Common myeloid progenitor, CD34-positive (primary cell): Measurements from ENCODE around the gene SLC26A1.

Experiments
- CTCF ChIA-PET: fragments of 350-600 bp; sonication (Branson Sonifier 250); formaldehyde crosslinking; loops from one replicate; lab custom pipeline; 2021; ENCODE audit warnings: antibody characterized with exemption; lab: Charles Lee
- POLR2A ChIA-PET: fragments of 350-600 bp; sonication (Branson Sonifier 250); formaldehyde crosslinking; loops from one replicate; lab custom pipeline; 2021; ENCODE audit warnings: antibody characterized with exemption; lab: Charles Lee
- DNase-seq, 3 donors: peaks; one replicate each; pipeline versions ENCODE4 v3.0.0 to v3.0.0-alpha.2; 2013
- H3K27ac ChIP-seq, 2 experiments: 1 replicate in 1 of 2; 2 replicates in 1 of 2; pipeline ENCODE4 v1.7.0; 2013; ENCODE audit warnings: inconsistent platforms in 2 of 2, low read length in 2 of 2, mild to moderate bottlenecking in 2 of 2, low read depth in 1 of 2, moderate library complexity in 1 of 2; ENCODE audit not compliant: severe bottlenecking in 2 of 2, insufficient read depth in 1 of 2, poor library complexity in 1 of 2
- H3K27me3 ChIP-seq, 5 experiments: replicated peaks in 2 of 5; 1 replicate in 3 of 5; 2 replicates in 2 of 5; pipeline versions ENCODE4 v1.6.1 to v1.7.0; 2013; ENCODE audit warnings: low read length in 4 of 5, mild to moderate bottlenecking in 2 of 5, moderate library complexity in 2 of 5, inconsistent platforms in 1 of 5; ENCODE audit not compliant: insufficient read depth in 5 of 5, control insufficient read depth in 4 of 5
- H3K36me3 ChIP-seq, 4 experiments: 1 replicate in 2 of 4; 2 replicates in 2 of 4; pipeline versions ENCODE4 v1.6.1 to v1.7.0; 2013; ENCODE audit warnings: low read length in 3 of 4, control low read depth in 1 of 4, mild to moderate bottlenecking in 1 of 4; ENCODE audit not compliant: control insufficient read depth in 4 of 4, insufficient read depth in 4 of 4
- H3K4me1 ChIP-seq, 4 experiments: 1 replicate in 3 of 4; 2 replicates in 1 of 4; pipeline versions ENCODE4 v1.6.1 to v1.7.1; 2013; ENCODE audit warnings: low read length in 3 of 4, mild to moderate bottlenecking in 3 of 4, control low read depth in 1 of 4, inconsistent platforms in 1 of 4, moderate library complexity in 1 of 4; ENCODE audit not compliant: control insufficient read depth in 4 of 4, insufficient read depth in 4 of 4; ENCODE audit errors: control extremely low read depth in 1 of 4
- H3K4me3 ChIP-seq, 7 experiments: 1 replicate in 4 of 7; 2 replicates in 3 of 7; pipeline versions ENCODE4 v1.5.1 to v1.7.0; 2013; ENCODE audit warnings: mild to moderate bottlenecking in 7 of 7, low read length in 6 of 7, moderate library complexity in 6 of 7, inconsistent platforms in 2 of 7, low read depth in 2 of 7, control low read depth in 1 of 7; ENCODE audit not compliant: insufficient read depth in 4 of 7, control insufficient read depth in 1 of 7; ENCODE audit errors: extremely low read depth in 1 of 7
- H3K9me3 ChIP-seq, 5 experiments: 1 replicate in 4 of 5; 2 replicates in 1 of 5; pipeline versions ENCODE4 v1.6.1 to v1.7.1; 2013; ENCODE audit warnings: low read length in 4 of 5, mild to moderate bottlenecking in 2 of 5, inconsistent platforms in 1 of 5, low read depth in 1 of 5, moderate library complexity in 1 of 5; ENCODE audit not compliant: control insufficient read depth in 4 of 5, insufficient read depth in 2 of 5; ENCODE audit errors: control extremely low read depth in 1 of 5
- WGBS: methylation state at CpG from one replicate; pipeline ENCODE4 v1.1.5; 2013; ENCODE audit not compliant: insufficient coverage; 5-methylcytosine and 5-hydroxymethylcytosine counted together

Gene SLC26A1

GRCh38 chr4:959338-960139 is 33.7 kb downstream of the SLC26A1 start:
- H3K4me1 ChIP-seq, result no peaks in the 10 kb centered on the region
- CTCF ChIA-PET, result interaction anchor here (1.5 kb wide), 1 partner anchor 21 kb away, joined by 3 read pairs; no protein-coding TSS in a partner anchor
- no peak for DNase-seq
- WGBS, result 95% methylated on average over 21 of the region's 24 CpGs
- no peaks in the 10 kb centered on the region for H3K9me3 ChIP-seq
- POLR2A ChIA-PET, result no interaction called here
- no peak overlapping the region for H3K4me3 ChIP-seq
- H3K27me3 ChIP-seq, result no peaks in the 10 kb centered on the region
- no peak overlapping the region for H3K27ac ChIP-seq
- peaks cover 0 to 48% (median 26%) of the 10 kb centered on the region in 4 experiments for H3K36me3 ChIP-seq

GRCh38 chr4:958696-959337 is 34.4 kb downstream of the SLC26A1 start:
- ChIA-PET CTCF (no interaction called here), POLR2A (no interaction called here)
- Histone ChIP-seq H3K27me3 (no peaks in the 10 kb centered on the region), H3K27ac (no peak overlapping the region), H3K4me3 (no peak overlapping the region), H3K4me1 (no peaks in the 10 kb centered on the region), H3K36me3 (peaks cover 0 to 51% (median 24%) of the 10 kb centered on the region in 4 experiments), H3K9me3 (no peaks in the 10 kb centered on the region)
- DNase-seq, result no peak
- 97% methylated on average over 15 of the region's 17 CpGs for WGBS

- no peak for DNase-seq
- H3K4me3 ChIP-seq, result no peak overlapping the region
- peaks cover 0 to 52% (median 22%) of the 10 kb centered on the region in 4 experiments for H3K36me3 ChIP-seq
- no peaks in the 10 kb centered on the region for H3K4me1 ChIP-seq
- 94% methylated on average over 11 of the region's 17 CpGs for WGBS
- no peaks in the 10 kb centered on the region for H3K9me3 ChIP-seq
- no peaks in the 10 kb centered on the region for H3K27me3 ChIP-seq
- ChIA-PET CTCF (no interaction called here), POLR2A (no interaction called here)
- no peak overlapping the region for H3K27ac ChIP-seq
Measured at GRCh38 chr4:958314-958665, 34.9 kb downstream of the SLC26A1 start.

- Histone ChIP-seq H3K9me3 (no peaks in the 10 kb centered on the region), H3K4me3 (no peak overlapping the region), H3K4me1 (no peaks in the 10 kb centered on the region), H3K36me3 (peaks cover 0 to 46% (median 22%) of the 10 kb centered on the region in 4 experiments), H3K27ac (no peak overlapping the region), H3K27me3 (no peaks in the 10 kb centered on the region)
- WGBS, result 93% methylated on average over 41 of the region's 45 CpGs
- DNase-seq, result no peak
- POLR2A ChIA-PET, result no interaction called here
- CTCF ChIA-PET, result no interaction called here
Measured at GRCh38 chr4:957581-958313, 35.5 kb downstream of the SLC26A1 start.

GRCh38 chr4:957231-957580 is 36.0 kb downstream of the SLC26A1 start:
- ChIA-PET CTCF (no interaction called here), POLR2A (no interaction called here)
- 100% methylated on average over 7 of the region's 8 CpGs for WGBS

GRCh38 chr4:956531-957230 is 36.5 kb downstream of the SLC26A1 start:
- no peaks in the 10 kb centered on the region for H3K4me1 ChIP-seq
- no peaks in the 10 kb centered on the region for H3K27me3 ChIP-seq
- POLR2A ChIA-PET, result no interaction called here
- DNase-seq, result no peak
- H3K27ac ChIP-seq, result no peak overlapping the region
- no peaks in the 10 kb centered on the region for H3K9me3 ChIP-seq
- CTCF ChIA-PET, result no interaction called here
- WGBS, result 83% methylated on average over 8 of the region's 14 CpGs
- H3K36me3 ChIP-seq, result peaks cover 0 to 42% (median 20%) of the 10 kb centered on the region in 4 experiments
- H3K4me3 ChIP-seq, result no peak overlapping the region

More at GRCh38 chr4:957231-957580, 36.0 kb downstream of the SLC26A1 start:
- no peaks in the 10 kb centered on the region for H3K27me3 ChIP-seq
- no peak for DNase-seq
- no peaks in the 10 kb centered on the region for H3K9me3 ChIP-seq
- H3K36me3 ChIP-seq, result peaks cover 0 to 45% (median 20%) of the 10 kb centered on the region in 4 experiments
- no peak overlapping the region for H3K4me3 ChIP-seq
- H3K27ac ChIP-seq, result no peak overlapping the region
- H3K4me1 ChIP-seq, result no peaks in the 10 kb centered on the region
